ENCODE results near the gene MOGAT3.

- no peak for TF ChIP-seq EZH2 (IDR thresholded peaks at IDR 0.05; ENCODE audit: low read length)
- peak; percentile 77 to 96 (median 87) for TF ChIP-seq CTCF (optimal IDR thresholded peaks at IDR 0.05 in 1 of 3, IDR thresholded peaks at IDR 0.05 in 1 of 3, conservative IDR thresholded peaks at IDR 0.05 in 1 of 3; ENCODE audit: extremely low read depth in 1 of 3, insufficient read depth in 2 of 3, low read length in 3 of 3)
These were observed 43.7 kb upstream of the MOGAT3 start, which contains the start of gene FIS1 for GRCh38 chr7:101244375-101245146.

Data from keratinocyte (primary cell).